GM23248 (cell line): ENCODE results near the gene UQCRC1.

Source experiments
- EZH2 ChIP-seq: fragments of 200-600 bp; sonication (generic); IDR thresholded peaks from 2 replicates; pipeline ENCODE4 v1.6.1; 2018; ENCODE audit warnings: antibody characterized with exemption, mild to moderate bottlenecking; ENCODE audit not compliant: insufficient read depth, poor library complexity, severe bottlenecking
- EZH2phosphoT487 ChIP-seq: fragments of 200-600 bp; sonication (generic); IDR thresholded peaks from 2 replicates; pipeline ENCODE4 v1.6.1; 2018; ENCODE audit warnings: antibody characterized with exemption, moderate library complexity, mild to moderate bottlenecking, low read depth; ENCODE audit not compliant: insufficient read depth

DNA sequence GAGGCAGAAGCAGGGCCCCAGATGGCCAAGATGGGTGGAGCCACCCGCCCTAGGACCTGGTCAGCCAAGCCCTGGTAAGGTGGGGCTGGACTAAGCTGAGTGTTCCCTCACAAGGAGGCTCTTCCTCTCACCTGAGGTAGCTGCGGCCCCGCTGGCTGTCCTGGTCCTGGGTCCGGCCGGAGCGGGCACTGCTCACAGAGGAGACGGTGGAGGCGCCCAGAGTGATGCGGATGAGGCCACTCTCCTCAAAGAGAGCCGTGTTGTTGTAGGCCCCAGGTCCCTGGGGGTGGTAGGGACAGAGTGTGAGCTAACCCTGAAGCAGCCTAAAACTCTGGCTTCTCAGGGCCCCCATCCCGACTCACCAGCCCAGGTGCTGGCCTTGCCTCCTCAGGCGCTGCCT is 33.2 kb upstream of the UQCRC1 start:
- TF ChIP-seq EZH2phosphoT487 (no peak), EZH2 (no peak)
